IMR-90 (cell line): ENCODE data around the gene TDRD7.

ENCODE experiments used
- BHLHE40 ChIP-seq: fragments of 150-350 bp; IDR thresholded peaks from 2 replicates; pipeline ENCODE4 v1.6.1; 2016; ENCODE audit warnings: mild to moderate bottlenecking, low read depth, low read length
- CEBPB ChIP-seq: IDR thresholded peaks from 2 replicates; pipeline ENCODE4 v1.6.1; 2012; ENCODE audit warnings: low read depth, low read length, improper control_type of control experiment
- CHD1 ChIP-seq: IDR thresholded peaks from 2 replicates; pipeline ENCODE4 v1.6.1; 2012; ENCODE audit warnings: low read depth, low read length, improper control_type of control experiment
- CTCF ChIP-seq: conservative IDR thresholded peaks from 2 replicates; pipeline ENCODE4 v1.5.1; 2012; ENCODE audit warnings: mild to moderate bottlenecking, low read depth, low read length, improper control_type of control experiment
- FOS ChIP-seq: fragments of 150-350 bp; IDR thresholded peaks from 2 replicates; pipeline ENCODE4 v1.6.1; 2016; ENCODE audit warnings: low read depth, low read length
- MAFK ChIP-seq: IDR thresholded peaks from 2 replicates; pipeline ENCODE4 v1.6.1; 2012; ENCODE audit warnings: low read depth, low read length, improper control_type of control experiment
- MAZ ChIP-seq: IDR thresholded peaks from 2 replicates; pipeline ENCODE4 v1.6.1; 2012; ENCODE audit warnings: low read depth, mild to moderate bottlenecking, low read length, improper control_type of control experiment, moderate library complexity, borderline replicate concordance
- MXI1 ChIP-seq: IDR thresholded peaks from 2 replicates; pipeline ENCODE4 v1.6.1; 2012; ENCODE audit warnings: low read depth, mild to moderate bottlenecking, low read length, moderate library complexity, borderline replicate concordance
- NFE2L2 ChIP-seq: fragments of 150-350 bp; IDR thresholded peaks from 2 replicates; pipeline ENCODE4 v1.6.1; 2016; ENCODE audit warnings: low read depth, mild to moderate bottlenecking, low read length
- POLR2A ChIP-seq: IDR thresholded peaks from 2 replicates; pipeline ENCODE4 v1.6.1; 2012; ENCODE audit warnings: mild to moderate bottlenecking, low read depth, low read length
- RAD21 ChIP-seq: IDR thresholded peaks from 2 replicates; pipeline ENCODE4 v1.6.1; 2012; ENCODE audit warnings: low read length, improper control_type of control experiment
- RFX5 ChIP-seq: IDR thresholded peaks from 2 replicates; pipeline ENCODE4 v1.8.0; 2012; ENCODE audit warnings: low read depth, mild to moderate bottlenecking, low read length, moderate library complexity
- SMC3 ChIP-seq: fragments of 150-350 bp; IDR thresholded peaks from 2 replicates; pipeline ENCODE4 v1.6.1; 2016; ENCODE audit warnings: low read depth, mild to moderate bottlenecking, antibody characterized with exemption, low read length, moderate library complexity
- USF2 ChIP-seq: fragments of 150-350 bp; IDR thresholded peaks from 2 replicates; pipeline ENCODE4 v1.6.1; 2017; ENCODE audit warnings: mild to moderate bottlenecking, antibody characterized with exemption, low read length, low read depth

GRCh38 chr9:97519441-97519970 is 107.6 kb downstream of the TDRD7 start:
- TF ChIP-seq USF2 (no peak), CTCF (no peak), BHLHE40 (no peak), POLR2A (no peak), CEBPB (no peak), RAD21 (no peak), NFE2L2 (no peak), SMC3 (no peak), CHD1 (no peak), MAZ (no peak), MXI1 (no peak), FOS (no peak), RFX5 (no peak), MAFK (no peak)
